Fibroblast of mammary gland (primary cell): ENCODE results near the gene MMADHC.
A peak's percentile ranks its signal among the peaks of the same experiment; 100 is the strongest.

Experiments
- DNase-seq: peaks from one replicate; pipeline ENCODE4 v3.0.0-alpha.2; 2010; ENCODE audit warnings: low read depth
- H3K4me3 ChIP-seq: 2 replicates; pipeline ENCODE4 v1.5.1; 2011; ENCODE audit warnings: low read depth, mild to moderate bottlenecking, low read length, moderate library complexity; ENCODE audit not compliant: control insufficient read depth
- TF ChIP-seq, protein P1 (sequence below): conservative IDR thresholded peaks from 2 replicates; pipeline ENCODE4 v1.5.1; 2011; ENCODE audit warnings: low read depth, low read length, inconsistent platforms; ENCODE audit not compliant: control insufficient read depth, insufficient read depth

Gene MMADHC

DNA sequence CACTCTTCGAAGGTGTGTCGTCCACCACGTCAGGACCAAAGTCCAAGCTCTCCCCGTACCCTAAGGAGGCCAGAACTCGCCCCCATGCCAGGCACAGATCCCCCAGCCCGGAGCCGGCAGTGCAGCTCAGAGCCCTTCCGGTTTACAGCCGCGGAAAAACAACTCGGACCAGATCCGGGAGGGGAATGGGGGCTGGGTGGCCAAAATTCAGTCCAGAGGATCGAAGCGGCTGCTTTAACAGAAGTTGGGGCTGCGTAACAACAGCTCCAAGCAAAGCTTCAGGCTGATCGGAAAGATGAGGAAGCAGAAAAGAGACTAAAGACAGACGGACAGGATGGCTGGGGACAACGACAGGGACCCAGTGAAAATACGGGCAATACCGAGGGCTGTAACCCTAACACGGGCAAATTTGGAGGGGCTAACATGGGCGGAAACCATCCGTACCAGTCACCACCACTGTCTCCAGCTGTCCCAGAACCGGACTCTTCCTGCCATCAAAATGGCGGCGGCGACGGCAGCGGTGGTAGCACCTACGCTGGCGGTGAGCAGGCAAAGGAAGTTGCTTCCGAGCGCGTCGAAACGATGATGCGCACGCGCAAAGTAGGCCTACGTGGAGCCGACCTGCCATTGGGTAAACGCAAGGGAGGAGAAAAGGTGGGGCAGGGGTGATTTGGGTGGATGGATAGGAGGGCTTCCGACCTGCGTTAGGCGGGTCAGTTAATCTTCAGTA, at the start of gene MMADHC:
MMADHC (minus strand) TSS at position 556 of the 730 bp plus-strand sequence. CDS start 678 bp downstream, outside the sequence.
- peak; percentile 95 for DNase-seq
- TF ChIP-seq, protein P1, sequence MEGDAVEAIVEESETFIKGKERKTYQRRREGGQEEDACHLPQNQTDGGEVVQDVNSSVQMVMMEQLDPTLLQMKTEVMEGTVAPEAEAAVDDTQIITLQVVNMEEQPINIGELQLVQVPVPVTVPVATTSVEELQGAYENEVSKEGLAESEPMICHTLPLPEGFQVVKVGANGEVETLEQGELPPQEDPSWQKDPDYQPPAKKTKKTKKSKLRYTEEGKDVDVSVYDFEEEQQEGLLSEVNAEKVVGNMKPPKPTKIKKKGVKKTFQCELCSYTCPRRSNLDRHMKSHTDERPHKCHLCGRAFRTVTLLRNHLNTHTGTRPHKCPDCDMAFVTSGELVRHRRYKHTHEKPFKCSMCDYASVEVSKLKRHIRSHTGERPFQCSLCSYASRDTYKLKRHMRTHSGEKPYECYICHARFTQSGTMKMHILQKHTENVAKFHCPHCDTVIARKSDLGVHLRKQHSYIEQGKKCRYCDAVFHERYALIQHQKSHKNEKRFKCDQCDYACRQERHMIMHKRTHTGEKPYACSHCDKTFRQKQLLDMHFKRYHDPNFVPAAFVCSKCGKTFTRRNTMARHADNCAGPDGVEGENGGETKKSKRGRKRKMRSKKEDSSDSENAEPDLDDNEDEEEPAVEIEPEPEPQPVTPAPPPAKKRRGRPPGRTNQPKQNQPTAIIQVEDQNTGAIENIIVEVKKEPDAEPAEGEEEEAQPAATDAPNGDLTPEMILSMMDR: no peak
- H3K4me3 ChIP-seq: peak within 1 kb of the TSS; percentile 93

DNA sequence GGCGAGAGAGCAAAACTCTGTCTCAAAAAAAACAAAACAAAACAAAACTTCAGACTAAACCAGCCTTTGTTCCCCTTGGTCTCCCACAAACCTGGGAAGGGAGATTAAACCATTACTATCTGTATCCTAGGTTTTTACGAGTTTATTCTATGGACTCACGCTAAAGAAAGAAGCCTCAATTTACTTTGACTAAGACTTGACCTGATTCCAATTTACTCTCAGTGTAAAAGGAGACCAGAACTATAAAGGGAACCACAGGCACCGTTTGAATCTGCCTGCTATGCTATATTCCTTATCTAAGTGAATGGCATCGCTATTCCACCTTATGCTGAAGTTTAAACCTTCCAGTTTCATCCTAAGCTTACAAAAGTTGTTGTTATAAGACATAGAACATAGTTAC, 46.5 kb upstream of the MMADHC start:
- DNase-seq: no peak
- no peak overlapping the region for H3K4me3 ChIP-seq
- TF ChIP-seq, protein P1: no peak

DNA sequence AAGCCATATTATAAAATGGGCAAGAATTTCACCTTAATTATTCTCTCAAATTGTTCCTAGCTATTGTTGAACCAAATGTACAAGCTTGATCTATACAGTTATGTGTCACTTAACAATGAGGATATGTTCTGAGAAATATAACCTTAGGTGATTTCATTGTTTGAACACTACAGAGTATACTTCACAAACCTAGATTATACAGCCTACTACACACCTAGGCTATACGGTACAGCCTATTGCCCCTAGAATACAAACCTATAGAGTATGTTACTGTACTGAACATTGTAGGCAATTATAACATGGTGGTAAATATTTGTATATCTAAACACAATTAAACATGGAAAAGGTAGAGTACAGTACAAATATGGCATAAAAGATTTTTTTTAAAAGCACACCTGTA, 42.9 kb upstream of the MMADHC start:
- TF ChIP-seq, protein P1: no peak
- no peak overlapping the region for H3K4me3 ChIP-seq
- DNase-seq: no peak

DNA sequence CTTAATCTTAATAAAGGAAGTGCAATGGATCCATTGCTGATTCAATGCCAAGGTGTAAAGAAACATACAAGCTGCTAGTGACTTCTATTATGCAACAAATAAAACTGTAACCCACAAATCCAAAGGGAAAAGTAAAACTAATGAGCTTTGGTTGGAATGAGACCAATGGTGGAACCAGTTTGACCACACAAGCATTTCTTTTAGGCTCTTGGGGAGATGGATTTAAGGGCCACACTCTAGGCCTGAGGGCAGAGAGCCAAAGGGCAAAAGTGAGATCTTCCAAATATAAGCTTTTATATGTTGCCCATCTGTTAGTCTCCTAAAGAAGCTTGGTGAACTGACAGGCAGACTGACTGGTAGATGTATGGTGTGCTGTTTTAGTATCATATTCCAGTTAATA, 41.5 kb upstream of the MMADHC start:
- TF ChIP-seq, protein P1: no peak
- H3K4me3 ChIP-seq: no peak overlapping the region
- peak; percentile 50 for DNase-seq

DNA sequence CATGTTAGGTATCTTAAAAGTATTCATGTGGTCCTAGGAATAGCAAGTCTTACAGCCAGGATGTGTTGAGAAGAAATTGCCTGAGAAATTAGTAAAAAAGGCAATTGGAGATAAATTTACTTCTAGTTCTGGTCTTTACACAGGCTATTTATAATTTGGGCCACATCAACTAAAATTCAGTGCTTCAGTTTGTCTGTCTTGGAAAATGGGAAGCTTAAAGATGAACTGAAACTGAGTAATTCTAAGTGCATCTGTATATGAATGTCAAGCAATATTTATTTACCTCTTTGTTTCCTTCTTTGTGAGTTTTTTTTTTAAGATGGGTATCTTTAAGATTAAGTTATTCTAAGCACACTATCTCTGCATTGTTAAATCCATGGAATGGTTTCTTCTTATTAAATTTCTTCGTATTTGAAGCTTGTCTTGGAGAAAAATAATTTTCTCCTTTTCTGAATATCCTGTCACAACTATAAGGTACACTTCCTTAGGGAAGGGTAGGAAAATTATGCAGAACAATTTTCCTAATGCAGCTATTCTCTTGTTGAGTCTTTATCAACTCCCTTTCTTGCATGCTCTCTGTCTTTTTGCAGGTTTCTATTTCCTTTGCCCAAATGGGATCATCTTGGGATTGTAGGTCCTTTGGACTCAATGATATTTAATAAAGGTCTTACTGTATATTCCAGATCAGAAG, 39.7 kb upstream of the MMADHC start:
- no peak for DNase-seq
- TF ChIP-seq, protein P1: no peak
- H3K4me3 ChIP-seq: no peak overlapping the region

DNA sequence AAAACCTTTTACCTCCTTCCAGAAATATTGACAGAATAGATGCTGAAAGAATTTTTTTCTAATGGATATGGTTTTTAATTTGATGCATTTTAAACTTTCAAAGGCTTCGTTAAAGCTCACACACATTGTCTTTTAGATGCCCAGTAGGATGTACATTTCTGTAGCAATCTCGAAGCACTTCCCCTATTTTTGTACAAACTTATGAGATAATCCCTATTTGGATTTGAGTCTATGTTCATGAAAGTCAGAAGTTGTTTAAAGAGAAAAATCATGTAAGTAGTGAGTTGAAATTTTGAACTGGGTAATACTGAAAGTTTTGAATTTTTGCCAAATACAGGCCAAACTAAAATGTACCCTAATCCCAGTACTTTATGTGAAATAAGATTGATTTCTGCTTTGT, 38.1 kb upstream of the MMADHC start:
- no peak overlapping the region for H3K4me3 ChIP-seq
- DNase-seq: no peak
- TF ChIP-seq, protein P1: no peak
